Measurements from ENCODE around the gene ALKBH8.

GRCh38 chr11:107562647-107563208 is 2.8 kb downstream of the ALKBH8 start:
- TF ChIP-seq ZNF274 (IDR thresholded peaks at IDR 0.05; ENCODE audit: low read depth, low read length) (no peak), YY1 (IDR thresholded peaks at IDR 0.05; ENCODE audit: insufficient read depth, insufficient read length) (no peak)
